Vagina (tissue), 2 donors: Measurements from ENCODE around the gene SELENOO. TPM values are rescaled to one million over a fixed set of nuclear protein-coding genes. Genes with fewer than 3 reads are reported as not detected.

ENCODE experiments used
- DNase-seq, 2 donors: peaks; one replicate each; pipeline ENCODE4 v3.0.0-alpha.2; 2017; ENCODE audit errors: extremely low spot score in 2 of 2
- H3K27ac ChIP-seq: fragments of 200-600 bp; sonication (generic); one replicate; pipeline ENCODE4 v1.5.1; 2019
- H3K27me3 ChIP-seq: fragments of 200-600 bp; sonication (generic); one replicate; pipeline ENCODE4 v1.5.1; 2019
- H3K36me3 ChIP-seq, 2 donors: fragments of 200-600 bp; sonication (generic); one replicate each; pipeline ENCODE4 v1.5.1; 2017 to 2019
- H3K4me1 ChIP-seq: fragments of 200-600 bp; sonication (generic); one replicate; pipeline ENCODE4 v1.5.1; 2019
- H3K4me3 ChIP-seq, 2 donors: fragments of 200-600 bp; sonication (generic); 1 replicate in 1 of 2; 2 replicates in 1 of 2; pipeline ENCODE4 v1.5.1; 2016 to 2019
- H3K9me3 ChIP-seq: fragments of 200-600 bp; sonication (generic); one replicate; pipeline ENCODE4 v1.5.1; 2019
- CTCF ChIP-seq, 3 experiments: fragments of 450-650 bp in 2 of 3; fragments of 200-600 bp in 1 of 3; sonication (generic) in 1 of 3; IDR thresholded peaks; one replicate each; pipeline ENCODE4 v1.5.1; 2017 to 2019; ENCODE audit warnings: antibody characterized with exemption in 3 of 3, mild to moderate bottlenecking in 2 of 3, moderate library complexity in 2 of 3
- POLR2A ChIP-seq, 2 donors: fragments of 450-650 bp; IDR thresholded peaks; one replicate each; pipeline ENCODE4 v1.6.1; 2017; ENCODE audit warnings: antibody characterized with exemption in 2 of 2, mild to moderate bottlenecking in 2 of 2, moderate library complexity in 2 of 2
- POLR2AphosphoS5 ChIP-seq, 2 donors: sonication (generic); formaldehyde crosslinking; IDR thresholded peaks; one replicate each; pipeline ENCODE4 v1.9.0; 2017; ENCODE audit warnings: antibody characterized with exemption in 2 of 2, mild to moderate bottlenecking in 2 of 2, low read depth in 1 of 2; ENCODE audit not compliant: insufficient read depth in 1 of 2
- intact Hi-C: fragments of 100-400 bp; cut with DNase I; formaldehyde crosslinking; loops from one replicate; pipeline ENCODE4 v1.15.1; 2023
- total RNA-seq: library from RNA; depleted of rRNA; stranded (reverse); fragments of >200 nt; gene quantifications from one replicate; pipeline ENCODE4 v1.2.3, GENCODE V29; 2016

The SELENOO gene
- total RNA-seq, 1 donor from 2014 or later = 39.0 TPM

GRCh38 chr22:50157709-50158375 is 43.0 kb upstream of the SELENOO start:
- TF ChIP-seq POLR2AphosphoS5 (IDR thresholded peaks at IDR 0.05; ENCODE audit: insufficient read depth in 1 of 2, low read depth in 1 of 2) (peak; percentile 34 to 37), POLR2A (IDR thresholded peaks at IDR 0.05) (no peak)
- Histone ChIP-seq H3K9me3 (no peaks in the 10 kb centered on the region), H3K4me3 (no peak overlapping the region), H3K4me1 (no peaks in the 10 kb centered on the region), H3K27me3 (no peaks in the 10 kb centered on the region), H3K36me3 (no peaks in the 10 kb centered on the region), H3K27ac (no peak overlapping the region)
- DNase-seq = no peak
- intact Hi-C loops = no loop called here

GRCh38 chr22:50160947-50161346 is 39.9 kb upstream of the SELENOO start:
- no peak for DNase-seq
- intact Hi-C loops = no loop called here
- TF ChIP-seq POLR2AphosphoS5 (IDR thresholded peaks at IDR 0.05; ENCODE audit: insufficient read depth in 1 of 2, low read depth in 1 of 2) (no peak), POLR2A (IDR thresholded peaks at IDR 0.05) (no peak), CTCF (IDR thresholded peaks at IDR 0.05) (no peak)
- H3K27ac ChIP-seq = no peak overlapping the region
- H3K36me3 ChIP-seq = no peaks in the 10 kb centered on the region
- H3K27me3 ChIP-seq = no peaks in the 10 kb centered on the region
- no peaks in the 10 kb centered on the region for H3K9me3 ChIP-seq
- H3K4me3 ChIP-seq = no peak overlapping the region
- H3K4me1 ChIP-seq = no peaks in the 10 kb centered on the region

- no peak overlapping the region for H3K27ac ChIP-seq
- no peaks in the 10 kb centered on the region for H3K27me3 ChIP-seq
- intact Hi-C loops = no loop called here
- TF ChIP-seq POLR2AphosphoS5 (IDR thresholded peaks at IDR 0.05; ENCODE audit: insufficient read depth in 1 of 2, low read depth in 1 of 2) = no peak
- no peak for TF ChIP-seq CTCF (IDR thresholded peaks at IDR 0.05)
- TF ChIP-seq POLR2A (IDR thresholded peaks at IDR 0.05) = no peak
- no peaks in the 10 kb centered on the region for H3K36me3 ChIP-seq
- H3K4me1 ChIP-seq = no peaks in the 10 kb centered on the region
- H3K4me3 ChIP-seq = no peak overlapping the region
- DNase-seq = no peak
- no peaks in the 10 kb centered on the region for H3K9me3 ChIP-seq
Measured at GRCh38 chr22:50161508-50162390, 39.1 kb upstream of the SELENOO start.

GRCh38 chr22:50162391-50162956 is 38.3 kb upstream of the SELENOO start:
- no peaks in the 10 kb centered on the region for H3K27me3 ChIP-seq
- TF ChIP-seq POLR2AphosphoS5 (IDR thresholded peaks at IDR 0.05; ENCODE audit: insufficient read depth in 1 of 2, low read depth in 1 of 2) (no peak), CTCF (IDR thresholded peaks at IDR 0.05) (no peak), POLR2A (IDR thresholded peaks at IDR 0.05) (no peak)
- intact Hi-C loops = no loop called here
- H3K27ac ChIP-seq = no peak overlapping the region
- no peak overlapping the region for H3K4me3 ChIP-seq
- H3K9me3 ChIP-seq = no peaks in the 10 kb centered on the region
- no peak for DNase-seq
- H3K36me3 ChIP-seq = no peaks in the 10 kb centered on the region
- no peaks in the 10 kb centered on the region for H3K4me1 ChIP-seq

GRCh38 chr22:50165436-50166123 is 35.2 kb upstream of the SELENOO start:
- Histone ChIP-seq H3K4me1 (peaks cover 8% of the 10 kb centered on the region), H3K27ac (no peak overlapping the region), H3K9me3 (no peaks in the 10 kb centered on the region), H3K4me3 (no peak overlapping the region), H3K27me3 (no peaks in the 10 kb centered on the region), H3K36me3 (no peaks in the 10 kb centered on the region)
- DNase-seq = no peak
- TF ChIP-seq POLR2AphosphoS5 (IDR thresholded peaks at IDR 0.05; ENCODE audit: insufficient read depth in 1 of 2, low read depth in 1 of 2) (no peak), POLR2A (IDR thresholded peaks at IDR 0.05) (no peak), CTCF (IDR thresholded peaks at IDR 0.05) (no peak)
- intact Hi-C loops = no loop called here
